ENCODE data around the gene MINK1. TPM values are rescaled to one million over a fixed set of nuclear protein-coding genes. Genes with fewer than 3 reads are reported as not detected.

The MINK1 gene
- total RNA-seq, 1 experiment from 2014 or later, result 160 TPM

DNA sequence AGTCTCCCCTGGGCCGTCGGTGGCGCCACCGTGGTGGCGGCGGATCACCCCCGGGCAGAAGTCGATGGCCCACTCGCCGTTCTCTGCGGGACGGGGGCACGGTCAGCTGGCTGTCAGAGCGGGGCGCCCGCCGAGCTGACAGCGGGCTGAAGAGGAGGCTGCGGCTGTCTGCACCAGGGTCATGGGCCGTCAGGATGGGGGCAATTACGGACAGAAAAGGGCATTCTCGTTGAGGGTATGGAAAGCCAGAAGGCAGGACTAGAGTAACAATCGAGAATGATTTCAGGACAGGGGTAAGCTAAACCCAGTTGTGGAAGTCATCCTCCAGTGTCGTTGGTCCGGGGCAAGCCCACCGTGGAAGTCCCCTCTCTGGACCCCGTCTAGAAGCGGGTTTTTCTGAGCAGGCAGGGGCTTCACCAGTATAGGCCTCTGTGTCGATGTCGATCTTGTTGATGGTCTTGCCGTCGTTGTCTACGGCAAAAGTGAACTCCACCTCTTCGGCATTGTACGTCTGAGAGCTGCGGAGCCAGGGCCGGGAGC, 68.0 kb downstream of the MINK1 start:
- no peaks in the 10 kb centered on the region for H3K9me2 ChIP-seq (ENCODE audit: insufficient read depth)
- POLR2A ChIA-PET (ENCODE audit: unreplicated experiment), result no interaction called here
- no peaks in the 10 kb centered on the region for H3K27me3 ChIP-seq (ENCODE audit: insufficient read depth, low read depth)
- no peak overlapping the region for H2AFZ ChIP-seq
- H3K27ac ChIP-seq, result no peak overlapping the region
- no TSS peak for BruUV-seq (replicated peaks)
- intact Hi-C loops (cut with micrococcal nuclease; ENCODE audit: unreplicated experiment), result loop anchor here (5.0 to 10.0 kb wide), 2 partner anchors 334 to 476 kb away; no protein-coding TSS in a partner anchor
- H3K36me3 ChIP-seq (ENCODE audit: low read depth), result no peaks in the 10 kb centered on the region
- H3K4me1 ChIP-seq (replicated peaks; ENCODE audit: insufficient read depth), result peaks cover 13% of the 10 kb centered on the region
- no peaks in the 10 kb centered on the region for H3K9me3 ChIP-seq (ENCODE audit: insufficient read depth, low read depth)
- H3K4me2 ChIP-seq, result no peak overlapping the region
- no peaks in the 10 kb centered on the region for H3K79me2 ChIP-seq (ENCODE audit: low read depth)
- H3F3A ChIP-seq (ENCODE audit: insufficient read depth, low read depth), result peaks cover 31% of the 10 kb centered on the region; the same call in 1 of the 2 replicates
- CTCF ChIA-PET, result no interaction called here
- TF ChIP-seq, protein P1, sequence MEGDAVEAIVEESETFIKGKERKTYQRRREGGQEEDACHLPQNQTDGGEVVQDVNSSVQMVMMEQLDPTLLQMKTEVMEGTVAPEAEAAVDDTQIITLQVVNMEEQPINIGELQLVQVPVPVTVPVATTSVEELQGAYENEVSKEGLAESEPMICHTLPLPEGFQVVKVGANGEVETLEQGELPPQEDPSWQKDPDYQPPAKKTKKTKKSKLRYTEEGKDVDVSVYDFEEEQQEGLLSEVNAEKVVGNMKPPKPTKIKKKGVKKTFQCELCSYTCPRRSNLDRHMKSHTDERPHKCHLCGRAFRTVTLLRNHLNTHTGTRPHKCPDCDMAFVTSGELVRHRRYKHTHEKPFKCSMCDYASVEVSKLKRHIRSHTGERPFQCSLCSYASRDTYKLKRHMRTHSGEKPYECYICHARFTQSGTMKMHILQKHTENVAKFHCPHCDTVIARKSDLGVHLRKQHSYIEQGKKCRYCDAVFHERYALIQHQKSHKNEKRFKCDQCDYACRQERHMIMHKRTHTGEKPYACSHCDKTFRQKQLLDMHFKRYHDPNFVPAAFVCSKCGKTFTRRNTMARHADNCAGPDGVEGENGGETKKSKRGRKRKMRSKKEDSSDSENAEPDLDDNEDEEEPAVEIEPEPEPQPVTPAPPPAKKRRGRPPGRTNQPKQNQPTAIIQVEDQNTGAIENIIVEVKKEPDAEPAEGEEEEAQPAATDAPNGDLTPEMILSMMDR (conservative IDR thresholded peaks at IDR 0.05), result no peak
- TF ChIP-seq EZH2 (IDR thresholded peaks at IDR 0.05; ENCODE audit: low read depth), result no peak
- no peaks in the 10 kb centered on the region for H4K20me1 ChIP-seq (ENCODE audit: insufficient read depth)
- DNase-seq, result no peak
- H3K4me3 ChIP-seq, result no peak overlapping the region

DNA sequence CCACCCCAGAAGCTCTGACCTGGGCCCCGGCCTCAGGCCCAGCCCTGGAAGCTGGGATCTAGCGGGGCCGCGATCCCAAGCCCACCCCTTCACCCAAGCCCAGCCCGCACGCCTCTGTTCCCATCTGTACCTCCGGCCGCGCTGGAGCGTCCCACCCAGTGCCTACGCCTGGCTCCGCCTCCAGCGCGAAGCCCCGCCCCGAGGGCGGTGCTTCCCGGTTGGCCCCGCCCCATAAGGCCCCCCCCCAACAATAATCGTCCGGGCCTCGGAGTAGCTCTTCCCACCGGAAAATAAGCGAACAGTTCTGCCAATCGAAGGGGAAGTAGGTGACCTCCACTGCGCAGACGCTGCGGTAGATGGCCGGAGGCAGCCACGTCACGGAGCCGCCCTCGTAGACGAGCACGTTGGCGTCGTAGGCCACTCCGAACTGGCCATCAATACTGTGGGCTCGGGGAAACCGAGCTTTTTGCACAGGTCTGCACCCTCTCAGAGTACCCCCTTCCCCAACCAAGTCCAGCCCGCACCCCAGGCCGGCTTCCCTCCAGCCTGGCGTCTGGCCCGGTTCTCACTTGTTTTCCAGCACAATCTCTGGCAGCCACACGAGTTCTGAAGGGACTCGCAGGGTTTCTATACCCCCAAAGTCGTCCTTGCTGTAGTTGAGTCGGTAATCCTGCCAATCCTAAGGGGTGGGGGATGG, 68.7 kb downstream of the MINK1 start:
- intact Hi-C loops (cut with micrococcal nuclease; ENCODE audit: unreplicated experiment), result loop anchor here (5.0 to 10.0 kb wide), 2 partner anchors 334 to 477 kb away; no protein-coding TSS in a partner anchor
- Histone ChIP-seq H3K4me1 (replicated peaks; ENCODE audit: insufficient read depth) (peaks cover 13% of the 10 kb centered on the region), H3K9me3 (ENCODE audit: insufficient read depth, low read depth) (no peaks in the 10 kb centered on the region), H3K27ac (no peak overlapping the region), H3K4me3 (no peak overlapping the region), H3F3A (ENCODE audit: insufficient read depth, low read depth) (peaks cover 31% of the 10 kb centered on the region; the same call in 1 of the 2 replicates), H3K4me2 (no peak overlapping the region), H3K9me2 (ENCODE audit: insufficient read depth) (no peaks in the 10 kb centered on the region), H3K27me3 (ENCODE audit: insufficient read depth, low read depth) (no peaks in the 10 kb centered on the region), H2AFZ (no peak overlapping the region), H3K36me3 (ENCODE audit: low read depth) (no peaks in the 10 kb centered on the region), H4K20me1 (ENCODE audit: insufficient read depth) (no peaks in the 10 kb centered on the region), H3K79me2 (ENCODE audit: low read depth) (no peaks in the 10 kb centered on the region)
- BruUV-seq (replicated peaks), result no TSS peak
- CTCF ChIA-PET, result no interaction called here
- no peak for DNase-seq
- POLR2A ChIA-PET (ENCODE audit: unreplicated experiment), result no interaction called here
- no peak for TF ChIP-seq EZH2 (IDR thresholded peaks at IDR 0.05; ENCODE audit: low read depth)
- TF ChIP-seq, protein P1 (conservative IDR thresholded peaks at IDR 0.05), result no peak

DNA sequence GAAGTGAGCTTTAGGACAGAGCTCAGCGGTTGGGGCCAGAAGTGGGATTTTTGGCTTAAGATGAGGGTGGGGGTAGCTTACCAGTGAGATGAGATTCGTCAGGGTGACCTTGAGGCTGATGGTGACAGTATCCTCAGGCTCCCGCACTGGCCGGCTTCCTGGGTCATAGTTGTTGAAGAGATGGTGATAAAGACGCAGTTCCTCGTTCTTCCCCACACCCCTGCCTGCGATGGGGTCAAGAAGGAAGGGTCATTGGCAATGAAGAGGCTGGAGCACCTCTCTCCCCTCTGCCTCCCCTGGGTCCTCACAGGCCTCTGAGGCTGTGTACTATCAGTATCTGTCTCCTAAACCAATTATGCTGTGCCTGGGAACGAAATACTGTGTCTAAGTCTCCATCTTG, 69.4 kb downstream of the MINK1 start:
- H3K27ac ChIP-seq, result no peak overlapping the region
- H3K4me1 ChIP-seq (replicated peaks; ENCODE audit: insufficient read depth), result peaks cover 13% of the 10 kb centered on the region
- BruUV-seq (replicated peaks), result no TSS peak
- ChIA-PET POLR2A (ENCODE audit: unreplicated experiment) (no interaction called here), CTCF (interaction anchor here (1.1 to 1.5 kb wide), 2 partner anchors 22 to 106 kb away, joined by 3 to 6 read pairs; partner anchors contain the start of gene PSMB6)
- no peaks in the 10 kb centered on the region for H3K27me3 ChIP-seq (ENCODE audit: insufficient read depth, low read depth)
- no peaks in the 10 kb centered on the region for H3K36me3 ChIP-seq (ENCODE audit: low read depth)
- DNase-seq, result no peak
- H3K4me3 ChIP-seq, result no peak overlapping the region
- no peaks in the 10 kb centered on the region for H3K9me3 ChIP-seq (ENCODE audit: insufficient read depth, low read depth)
- H3K9me2 ChIP-seq (ENCODE audit: insufficient read depth), result no peaks in the 10 kb centered on the region
- H3F3A ChIP-seq (ENCODE audit: insufficient read depth, low read depth), result peaks cover 31% of the 10 kb centered on the region; the same call in 1 of the 2 replicates
- peak overlapping the region; percentile 56; the same call in 1 of the 2 replicates for H3K4me2 ChIP-seq
- no peak overlapping the region for H2AFZ ChIP-seq
- intact Hi-C loops (cut with micrococcal nuclease; ENCODE audit: unreplicated experiment), result loop anchor here (5.0 to 10.0 kb wide), 2 partner anchors 335 to 478 kb away; no protein-coding TSS in a partner anchor
- H4K20me1 ChIP-seq (ENCODE audit: insufficient read depth), result no peaks in the 10 kb centered on the region
- TF ChIP-seq, protein P1 (conservative IDR thresholded peaks at IDR 0.05), result no peak
- TF ChIP-seq EZH2 (IDR thresholded peaks at IDR 0.05; ENCODE audit: low read depth), result no peak
- H3K79me2 ChIP-seq (ENCODE audit: low read depth), result no peaks in the 10 kb centered on the region

Measured in PC-9 (cell line).